AG10803 (cell line): ENCODE measurements around the gene MVD.

ENCODE experiments used
- DNase-seq: peaks from one replicate; pipeline ENCODE4 v3.0.0; 2010; ENCODE audit warnings: low read depth
- H3K4me3 ChIP-seq: 2 replicates; pipeline ENCODE4 v1.5.1; 2011; ENCODE audit warnings: mild to moderate bottlenecking, low read length, control low read depth
- TF ChIP-seq, protein P1 (sequence below): conservative IDR thresholded peaks from 2 replicates; pipeline ENCODE4 v1.5.1; 2011; ENCODE audit warnings: mild to moderate bottlenecking, low read length, control low read depth, inconsistent platforms

The MVD gene

GRCh38 chr16:88605186-88606147 lies 57.4 kb downstream of the MVD start:
- H3K4me3 ChIP-seq = no peak overlapping the region
- TF ChIP-seq, protein P1, sequence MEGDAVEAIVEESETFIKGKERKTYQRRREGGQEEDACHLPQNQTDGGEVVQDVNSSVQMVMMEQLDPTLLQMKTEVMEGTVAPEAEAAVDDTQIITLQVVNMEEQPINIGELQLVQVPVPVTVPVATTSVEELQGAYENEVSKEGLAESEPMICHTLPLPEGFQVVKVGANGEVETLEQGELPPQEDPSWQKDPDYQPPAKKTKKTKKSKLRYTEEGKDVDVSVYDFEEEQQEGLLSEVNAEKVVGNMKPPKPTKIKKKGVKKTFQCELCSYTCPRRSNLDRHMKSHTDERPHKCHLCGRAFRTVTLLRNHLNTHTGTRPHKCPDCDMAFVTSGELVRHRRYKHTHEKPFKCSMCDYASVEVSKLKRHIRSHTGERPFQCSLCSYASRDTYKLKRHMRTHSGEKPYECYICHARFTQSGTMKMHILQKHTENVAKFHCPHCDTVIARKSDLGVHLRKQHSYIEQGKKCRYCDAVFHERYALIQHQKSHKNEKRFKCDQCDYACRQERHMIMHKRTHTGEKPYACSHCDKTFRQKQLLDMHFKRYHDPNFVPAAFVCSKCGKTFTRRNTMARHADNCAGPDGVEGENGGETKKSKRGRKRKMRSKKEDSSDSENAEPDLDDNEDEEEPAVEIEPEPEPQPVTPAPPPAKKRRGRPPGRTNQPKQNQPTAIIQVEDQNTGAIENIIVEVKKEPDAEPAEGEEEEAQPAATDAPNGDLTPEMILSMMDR = no peak
- no peak for DNase-seq

DNA sequence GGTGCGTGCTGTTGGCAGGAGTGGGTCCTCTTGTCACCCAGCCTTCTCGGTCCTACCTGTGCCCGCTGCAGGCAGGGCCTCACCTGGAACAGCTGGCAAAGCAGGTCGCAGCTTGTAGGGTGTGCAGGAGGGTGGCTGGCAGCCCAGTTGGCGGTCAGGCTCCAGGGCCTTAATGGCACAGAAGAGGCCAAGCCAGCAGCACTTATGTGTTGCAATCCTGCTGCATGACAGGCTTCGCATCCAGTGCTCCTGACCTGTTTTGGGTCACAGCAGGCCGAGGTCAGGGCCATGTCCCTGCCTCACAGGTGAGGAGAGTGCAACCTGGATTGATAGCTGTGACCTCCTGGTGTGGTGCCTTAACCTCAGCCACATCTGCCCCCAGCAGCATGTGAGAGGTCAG lies 60.8 kb downstream of the MVD start:
- no peak overlapping the region for H3K4me3 ChIP-seq
- TF ChIP-seq, protein P1 = no peak
- DNase-seq = no peak
